ENCODE results near the gene C12orf57. TPM values are rescaled to one million over a fixed set of nuclear protein-coding genes. Genes with fewer than 3 reads are reported as not detected.
A peak's percentile ranks its signal among the peaks of the same experiment; 100 is the strongest.

Gene C12orf57
- polyA plus RNA-seq, 2 donors: 108 to 253 TPM

- 0% methylated on average over 27 to 31 of the region's 31 CpGs for WGBS, 2 donors
- peaks cover 21 to 28% of the 10 kb centered on the region in 2 donors for H3K36me3 ChIP-seq (ENCODE audit: control insufficient read depth in 2 of 2, insufficient read depth in 2 of 2, low read length in 1 of 2)
- H3K4me1 ChIP-seq (ENCODE audit: control insufficient read depth in 2 of 2, insufficient read depth in 2 of 2, low read length in 1 of 2): no peaks in the 10 kb centered on the region
- H3K27ac ChIP-seq (ENCODE audit: low read depth in 2 of 2, low read length in 1 of 2): peak overlapping the region; percentile 72 to 88
- H3K4me3 ChIP-seq (ENCODE audit: low read depth in 1 of 2, low read length in 2 of 2): peak overlapping the region; percentile 70 to 95
- H3K27me3 ChIP-seq (ENCODE audit: control insufficient read depth in 1 of 2, insufficient read depth in 2 of 2, low read length in 2 of 2): no peaks in the 10 kb centered on the region
- no peaks in the 10 kb centered on the region for H3K9me3 ChIP-seq (ENCODE audit: control insufficient read depth in 2 of 2, insufficient read depth in 1 of 2, low read depth in 1 of 2, low read length in 1 of 2)
Measured at GRCh38 chr12:6970096-6970527, 26.3 kb downstream of the C12orf57 start.

GRCh38 chr12:6974180-6974579, 30.4 kb downstream of the C12orf57 start:
- Histone ChIP-seq H3K36me3 (ENCODE audit: control insufficient read depth in 2 of 2, insufficient read depth in 2 of 2, low read length in 1 of 2) (peaks cover 27 to 29% of the 10 kb centered on the region in 2 donors), H3K9me3 (ENCODE audit: control insufficient read depth in 2 of 2, insufficient read depth in 1 of 2, low read depth in 1 of 2, low read length in 1 of 2) (no peaks in the 10 kb centered on the region), H3K27ac (ENCODE audit: low read depth in 2 of 2, low read length in 1 of 2) (no peak overlapping the region), H3K4me3 (ENCODE audit: low read depth in 1 of 2, low read length in 2 of 2) (no peak overlapping the region), H3K27me3 (ENCODE audit: control insufficient read depth in 1 of 2, insufficient read depth in 2 of 2, low read length in 2 of 2) (no peaks in the 10 kb centered on the region), H3K4me1 (ENCODE audit: control insufficient read depth in 2 of 2, insufficient read depth in 2 of 2, low read length in 1 of 2) (peaks cover 0 to 12% of the 10 kb centered on the region in 2 donors)
- WGBS, 2 donors: 91 to 93% methylated on average over 6 of the region's 6 CpGs

DNA sequence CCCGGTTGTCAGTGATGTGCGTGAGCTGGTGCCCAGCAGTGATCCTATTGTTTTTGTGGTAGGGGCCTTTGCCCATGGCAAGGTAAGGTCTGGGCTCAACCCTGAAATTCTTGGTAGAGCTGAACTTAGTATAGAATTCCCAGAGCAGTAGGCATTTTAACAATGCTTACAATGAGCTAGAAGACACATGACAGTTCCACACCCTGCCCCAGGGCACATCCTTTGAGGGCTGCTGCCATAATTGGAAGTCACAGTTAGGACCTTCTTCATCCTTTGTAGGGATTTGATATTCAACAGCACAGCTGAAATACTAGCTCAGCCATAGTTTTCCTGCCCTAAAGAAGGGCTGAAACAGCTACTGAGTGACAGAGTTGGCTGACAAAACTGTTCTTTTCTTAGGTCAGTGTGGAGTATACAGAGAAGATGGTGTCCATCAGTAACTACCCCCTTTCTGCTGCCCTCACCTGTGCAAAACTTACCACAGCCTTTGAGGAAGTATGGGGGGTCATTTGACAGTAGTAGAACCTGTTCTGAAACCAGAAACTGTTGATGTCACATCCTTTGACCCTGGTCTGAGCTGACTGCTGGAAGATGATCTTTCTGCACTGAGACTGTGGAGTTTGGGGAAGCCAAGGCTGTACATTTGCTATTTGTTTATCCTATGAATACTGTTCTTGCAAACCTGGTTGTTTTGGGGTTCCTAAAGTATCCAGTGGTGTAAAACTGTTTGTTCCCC, 31.6 kb downstream of the C12orf57 start:
- peaks cover 0 to 16% of the 10 kb centered on the region in 2 donors for H3K4me1 ChIP-seq (ENCODE audit: control insufficient read depth in 2 of 2, insufficient read depth in 2 of 2, low read length in 1 of 2)
- WGBS, 2 donors: 73 to 79% methylated on average over 2 of the region's 2 CpGs
- no peaks in the 10 kb centered on the region for H3K27me3 ChIP-seq (ENCODE audit: control insufficient read depth in 1 of 2, insufficient read depth in 2 of 2, low read length in 2 of 2)
- H3K9me3 ChIP-seq (ENCODE audit: control insufficient read depth in 2 of 2, insufficient read depth in 1 of 2, low read depth in 1 of 2, low read length in 1 of 2): no peaks in the 10 kb centered on the region
- H3K36me3 ChIP-seq (ENCODE audit: control insufficient read depth in 2 of 2, insufficient read depth in 2 of 2, low read length in 1 of 2): peaks cover 27 to 29% of the 10 kb centered on the region in 2 donors
- H3K4me3 ChIP-seq (ENCODE audit: low read depth in 1 of 2, low read length in 2 of 2): no peak overlapping the region
- no peak overlapping the region for H3K27ac ChIP-seq (ENCODE audit: low read depth in 2 of 2, low read length in 1 of 2)

GRCh38 chr12:6977653-6978052, 33.8 kb downstream of the C12orf57 start:
- H3K36me3 ChIP-seq (ENCODE audit: control insufficient read depth in 2 of 2, insufficient read depth in 2 of 2, low read length in 1 of 2): peaks cover 36 to 37% of the 10 kb centered on the region in 2 donors
- H3K4me1 ChIP-seq (ENCODE audit: control insufficient read depth in 2 of 2, insufficient read depth in 2 of 2, low read length in 1 of 2): peaks cover 0 to 16% of the 10 kb centered on the region in 2 donors
- 78 to 82% methylated on average over 10 of the region's 10 CpGs for WGBS, 2 donors
- peak overlapping the region in 1 of 2 donors; percentile 90 for H3K27ac ChIP-seq (ENCODE audit: low read depth in 2 of 2, low read length in 1 of 2)
- no peaks in the 10 kb centered on the region for H3K27me3 ChIP-seq (ENCODE audit: control insufficient read depth in 1 of 2, insufficient read depth in 2 of 2, low read length in 2 of 2)
- no peaks in the 10 kb centered on the region for H3K9me3 ChIP-seq (ENCODE audit: control insufficient read depth in 2 of 2, insufficient read depth in 1 of 2, low read depth in 1 of 2, low read length in 1 of 2)
- H3K4me3 ChIP-seq (ENCODE audit: low read depth in 1 of 2, low read length in 2 of 2): no peak overlapping the region

- Histone ChIP-seq H3K27ac (ENCODE audit: low read depth in 2 of 2, low read length in 1 of 2) (peak overlapping the region; percentile 79 to 90), H3K4me3 (ENCODE audit: low read depth in 1 of 2, low read length in 2 of 2) (no peak overlapping the region), H3K36me3 (ENCODE audit: control insufficient read depth in 2 of 2, insufficient read depth in 2 of 2, low read length in 1 of 2) (peaks cover 36 to 37% of the 10 kb centered on the region in 2 donors), H3K4me1 (ENCODE audit: control insufficient read depth in 2 of 2, insufficient read depth in 2 of 2, low read length in 1 of 2) (peaks cover 0 to 16% of the 10 kb centered on the region in 2 donors), H3K27me3 (ENCODE audit: control insufficient read depth in 1 of 2, insufficient read depth in 2 of 2, low read length in 2 of 2) (no peaks in the 10 kb centered on the region), H3K9me3 (ENCODE audit: control insufficient read depth in 2 of 2, insufficient read depth in 1 of 2, low read depth in 1 of 2, low read length in 1 of 2) (no peaks in the 10 kb centered on the region)
- 64 to 70% methylated on average over 6 of the region's 6 CpGs for WGBS, 2 donors
Measured at GRCh38 chr12:6978188-6978587, 34.4 kb downstream of the C12orf57 start.

GRCh38 chr12:6978611-6979011, 34.8 kb downstream of the C12orf57 start:
- Histone ChIP-seq H3K27ac (ENCODE audit: low read depth in 2 of 2, low read length in 1 of 2) (peak overlapping the region; percentile 79 to 90), H3K36me3 (ENCODE audit: control insufficient read depth in 2 of 2, insufficient read depth in 2 of 2, low read length in 1 of 2) (peaks cover 36 to 37% of the 10 kb centered on the region in 2 donors), H3K4me1 (ENCODE audit: control insufficient read depth in 2 of 2, insufficient read depth in 2 of 2, low read length in 1 of 2) (peaks cover 0 to 16% of the 10 kb centered on the region in 2 donors), H3K9me3 (ENCODE audit: control insufficient read depth in 2 of 2, insufficient read depth in 1 of 2, low read depth in 1 of 2, low read length in 1 of 2) (no peaks in the 10 kb centered on the region), H3K27me3 (ENCODE audit: control insufficient read depth in 1 of 2, insufficient read depth in 2 of 2, low read length in 2 of 2) (no peaks in the 10 kb centered on the region), H3K4me3 (ENCODE audit: low read depth in 1 of 2, low read length in 2 of 2) (no peak overlapping the region)
- 52 to 57% methylated on average over 3 of the region's 3 CpGs for WGBS, 2 donors

DNA sequence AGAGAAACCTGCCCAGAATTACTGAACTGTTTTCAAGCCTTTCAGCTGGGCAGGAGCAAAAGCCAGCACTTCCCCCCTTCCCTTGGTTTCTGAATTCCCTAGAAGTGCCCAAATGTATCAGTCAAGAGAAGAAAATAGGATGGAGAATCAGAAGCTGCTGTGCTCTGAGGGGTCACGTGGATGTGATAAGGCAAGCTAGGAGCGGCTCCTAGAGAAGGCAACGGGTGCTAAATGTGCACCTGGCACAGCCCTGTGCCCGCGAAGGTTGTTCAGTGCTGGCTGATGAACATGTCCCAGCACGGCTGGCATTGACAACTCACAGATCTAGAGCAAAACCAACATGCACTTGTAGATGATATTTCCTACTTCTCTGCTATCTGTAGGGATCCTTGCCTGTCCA, 35.2 kb downstream of the C12orf57 start:
- Histone ChIP-seq H3K36me3 (ENCODE audit: control insufficient read depth in 2 of 2, insufficient read depth in 2 of 2, low read length in 1 of 2) (peaks cover 34 to 36% of the 10 kb centered on the region in 2 donors), H3K4me1 (ENCODE audit: control insufficient read depth in 2 of 2, insufficient read depth in 2 of 2, low read length in 1 of 2) (peaks cover 0 to 16% of the 10 kb centered on the region in 2 donors), H3K9me3 (ENCODE audit: control insufficient read depth in 2 of 2, insufficient read depth in 1 of 2, low read depth in 1 of 2, low read length in 1 of 2) (no peaks in the 10 kb centered on the region), H3K27ac (ENCODE audit: low read depth in 2 of 2, low read length in 1 of 2) (peak overlapping the region; percentile 79 to 90), H3K27me3 (ENCODE audit: control insufficient read depth in 1 of 2, insufficient read depth in 2 of 2, low read length in 2 of 2) (no peaks in the 10 kb centered on the region), H3K4me3 (ENCODE audit: low read depth in 1 of 2, low read length in 2 of 2) (no peak overlapping the region)
- WGBS, 2 donors: 41 to 50% methylated on average over 6 of the region's 6 CpGs

GRCh38 chr12:6979453-6979852, 35.6 kb downstream of the C12orf57 start:
- peak overlapping the region; percentile 79 to 90 for H3K27ac ChIP-seq (ENCODE audit: low read depth in 2 of 2, low read length in 1 of 2)
- no peak overlapping the region for H3K4me3 ChIP-seq (ENCODE audit: low read depth in 1 of 2, low read length in 2 of 2)
- H3K36me3 ChIP-seq (ENCODE audit: control insufficient read depth in 2 of 2, insufficient read depth in 2 of 2, low read length in 1 of 2): peaks cover 33 to 36% of the 10 kb centered on the region in 2 donors
- 60 to 61% methylated on average over 3 of the region's 3 CpGs for WGBS, 2 donors
- H3K27me3 ChIP-seq (ENCODE audit: control insufficient read depth in 1 of 2, insufficient read depth in 2 of 2, low read length in 2 of 2): no peaks in the 10 kb centered on the region
- peaks cover 0 to 16% of the 10 kb centered on the region in 2 donors for H3K4me1 ChIP-seq (ENCODE audit: control insufficient read depth in 2 of 2, insufficient read depth in 2 of 2, low read length in 1 of 2)
- H3K9me3 ChIP-seq (ENCODE audit: control insufficient read depth in 2 of 2, insufficient read depth in 1 of 2, low read depth in 1 of 2, low read length in 1 of 2): no peaks in the 10 kb centered on the region

- WGBS, 2 donors: 95 to 99% methylated on average over 4 of the region's 4 CpGs
- H3K27me3 ChIP-seq (ENCODE audit: control insufficient read depth in 1 of 2, insufficient read depth in 2 of 2, low read length in 2 of 2): no peaks in the 10 kb centered on the region
- H3K9me3 ChIP-seq (ENCODE audit: control insufficient read depth in 2 of 2, insufficient read depth in 1 of 2, low read depth in 1 of 2, low read length in 1 of 2): no peaks in the 10 kb centered on the region
- no peak overlapping the region for H3K4me3 ChIP-seq (ENCODE audit: low read depth in 1 of 2, low read length in 2 of 2)
- H3K36me3 ChIP-seq (ENCODE audit: control insufficient read depth in 2 of 2, insufficient read depth in 2 of 2, low read length in 1 of 2): peaks cover 31 to 32% of the 10 kb centered on the region in 2 donors
- H3K27ac ChIP-seq (ENCODE audit: low read depth in 2 of 2, low read length in 1 of 2): no peak overlapping the region
- peaks cover 0 to 16% of the 10 kb centered on the region in 2 donors for H3K4me1 ChIP-seq (ENCODE audit: control insufficient read depth in 2 of 2, insufficient read depth in 2 of 2, low read length in 1 of 2)
Measured at GRCh38 chr12:6980075-6980474, 36.3 kb downstream of the C12orf57 start.

GRCh38 chr12:6980740-6981139, 36.9 kb downstream of the C12orf57 start:
- peaks cover 0 to 16% of the 10 kb centered on the region in 2 donors for H3K4me1 ChIP-seq (ENCODE audit: control insufficient read depth in 2 of 2, insufficient read depth in 2 of 2, low read length in 1 of 2)
- H3K9me3 ChIP-seq (ENCODE audit: control insufficient read depth in 2 of 2, insufficient read depth in 1 of 2, low read depth in 1 of 2, low read length in 1 of 2): no peaks in the 10 kb centered on the region
- H3K36me3 ChIP-seq (ENCODE audit: control insufficient read depth in 2 of 2, insufficient read depth in 2 of 2, low read length in 1 of 2): peaks cover 24 to 25% of the 10 kb centered on the region in 2 donors
- H3K27ac ChIP-seq (ENCODE audit: low read depth in 2 of 2, low read length in 1 of 2): no peak overlapping the region
- H3K4me3 ChIP-seq (ENCODE audit: low read depth in 1 of 2, low read length in 2 of 2): no peak overlapping the region
- no peaks in the 10 kb centered on the region for H3K27me3 ChIP-seq (ENCODE audit: control insufficient read depth in 1 of 2, insufficient read depth in 2 of 2, low read length in 2 of 2)

Measured in esophagus (tissue), 2 donors.